Vagina (tissue), 2 donors: ENCODE results near the gene SMARCA4. TPM values are rescaled to one million over a fixed set of nuclear protein-coding genes. Genes with fewer than 3 reads are reported as not detected.

Experiments used
- DNase-seq, 2 donors: peaks; one replicate each; pipeline ENCODE4 v3.0.0-alpha.2; 2017; ENCODE audit errors: extremely low spot score in 2 of 2
- H3K27ac ChIP-seq: fragments of 200-600 bp; sonication (generic); one replicate; pipeline ENCODE4 v1.5.1; 2019
- H3K27me3 ChIP-seq: fragments of 200-600 bp; sonication (generic); one replicate; pipeline ENCODE4 v1.5.1; 2019
- H3K36me3 ChIP-seq, 2 donors: fragments of 200-600 bp; sonication (generic); one replicate each; pipeline ENCODE4 v1.5.1; 2017 to 2019
- H3K4me1 ChIP-seq: fragments of 200-600 bp; sonication (generic); one replicate; pipeline ENCODE4 v1.5.1; 2019
- H3K4me3 ChIP-seq, 2 donors: fragments of 200-600 bp; sonication (generic); 1 replicate in 1 of 2; 2 replicates in 1 of 2; pipeline ENCODE4 v1.5.1; 2016 to 2019
- H3K9me3 ChIP-seq: fragments of 200-600 bp; sonication (generic); one replicate; pipeline ENCODE4 v1.5.1; 2019
- POLR2A ChIP-seq, 2 donors: fragments of 450-650 bp; IDR thresholded peaks; one replicate each; pipeline ENCODE4 v1.6.1; 2017; ENCODE audit warnings: antibody characterized with exemption in 2 of 2, mild to moderate bottlenecking in 2 of 2, moderate library complexity in 2 of 2
- POLR2AphosphoS5 ChIP-seq, 2 donors: sonication (generic); formaldehyde crosslinking; IDR thresholded peaks; one replicate each; pipeline ENCODE4 v1.9.0; 2017; ENCODE audit warnings: antibody characterized with exemption in 2 of 2, mild to moderate bottlenecking in 2 of 2, low read depth in 1 of 2; ENCODE audit not compliant: insufficient read depth in 1 of 2
- intact Hi-C: fragments of 100-400 bp; cut with DNase I; formaldehyde crosslinking; loops from one replicate; pipeline ENCODE4 v1.15.1; 2023
- total RNA-seq: library from RNA; depleted of rRNA; stranded (reverse); fragments of >200 nt; gene quantifications from one replicate; pipeline ENCODE4 v1.2.3, GENCODE V29; 2016
- TF ChIP-seq, protein P1 (sequence below), 3 experiments: fragments of 450-650 bp in 2 of 3; fragments of 200-600 bp in 1 of 3; sonication (generic) in 1 of 3; IDR thresholded peaks; one replicate each; pipeline ENCODE4 v1.5.1; 2017 to 2019; ENCODE audit warnings: antibody characterized with exemption in 3 of 3, mild to moderate bottlenecking in 2 of 3, moderate library complexity in 2 of 3

The SMARCA4 gene
- total RNA-seq, 1 donor from 2014 or later: 90.4 TPM

DNA sequence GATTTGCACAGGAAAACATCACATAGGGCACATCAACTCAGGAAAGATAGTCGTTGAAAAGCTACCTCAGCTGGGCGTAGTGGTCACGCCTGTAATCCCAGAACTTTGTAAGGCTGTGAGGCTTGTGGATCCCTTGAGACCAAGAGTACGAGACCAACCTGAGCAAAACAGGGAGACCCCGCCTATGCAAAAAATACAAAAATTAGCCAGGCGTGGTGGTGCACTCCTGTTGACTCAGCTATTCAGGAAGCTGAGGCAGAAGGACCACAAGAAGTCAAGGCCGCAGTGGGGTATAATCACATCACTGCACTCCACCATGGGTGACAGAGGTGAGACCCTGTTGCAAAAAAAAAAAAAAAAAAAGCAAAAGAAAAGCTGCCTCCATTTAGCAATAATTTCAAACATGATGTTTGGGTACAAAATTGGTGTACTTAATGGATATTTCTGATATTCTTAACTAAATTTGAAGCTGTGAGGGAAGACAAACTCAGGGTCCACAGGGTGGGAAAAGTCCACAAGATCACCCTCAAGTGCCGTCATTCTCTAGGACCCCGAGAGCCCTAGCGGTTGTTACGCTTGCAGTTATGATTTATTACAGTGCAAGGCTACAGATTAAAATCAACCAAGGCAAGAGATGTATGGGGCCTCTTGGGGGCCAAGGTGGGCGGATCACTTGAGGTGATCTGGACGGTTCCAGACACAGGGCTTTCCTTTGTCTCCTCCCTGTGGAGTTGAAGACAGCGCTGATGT is 86.0 kb downstream of the SMARCA4 start:
- H3K4me1 ChIP-seq: no peaks in the 10 kb centered on the region
- no peaks in the 10 kb centered on the region for H3K9me3 ChIP-seq
- peaks cover 0 to 6% of the 10 kb centered on the region in 2 donors for H3K36me3 ChIP-seq
- TF ChIP-seq POLR2AphosphoS5 (IDR thresholded peaks at IDR 0.05; ENCODE audit: insufficient read depth in 1 of 2, low read depth in 1 of 2) (no peak), POLR2A (IDR thresholded peaks at IDR 0.05) (no peak)
- TF ChIP-seq, protein P1, sequence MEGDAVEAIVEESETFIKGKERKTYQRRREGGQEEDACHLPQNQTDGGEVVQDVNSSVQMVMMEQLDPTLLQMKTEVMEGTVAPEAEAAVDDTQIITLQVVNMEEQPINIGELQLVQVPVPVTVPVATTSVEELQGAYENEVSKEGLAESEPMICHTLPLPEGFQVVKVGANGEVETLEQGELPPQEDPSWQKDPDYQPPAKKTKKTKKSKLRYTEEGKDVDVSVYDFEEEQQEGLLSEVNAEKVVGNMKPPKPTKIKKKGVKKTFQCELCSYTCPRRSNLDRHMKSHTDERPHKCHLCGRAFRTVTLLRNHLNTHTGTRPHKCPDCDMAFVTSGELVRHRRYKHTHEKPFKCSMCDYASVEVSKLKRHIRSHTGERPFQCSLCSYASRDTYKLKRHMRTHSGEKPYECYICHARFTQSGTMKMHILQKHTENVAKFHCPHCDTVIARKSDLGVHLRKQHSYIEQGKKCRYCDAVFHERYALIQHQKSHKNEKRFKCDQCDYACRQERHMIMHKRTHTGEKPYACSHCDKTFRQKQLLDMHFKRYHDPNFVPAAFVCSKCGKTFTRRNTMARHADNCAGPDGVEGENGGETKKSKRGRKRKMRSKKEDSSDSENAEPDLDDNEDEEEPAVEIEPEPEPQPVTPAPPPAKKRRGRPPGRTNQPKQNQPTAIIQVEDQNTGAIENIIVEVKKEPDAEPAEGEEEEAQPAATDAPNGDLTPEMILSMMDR (IDR thresholded peaks at IDR 0.05): no peak
- no peaks in the 10 kb centered on the region for H3K27me3 ChIP-seq
- H3K4me3 ChIP-seq: no peak overlapping the region
- H3K27ac ChIP-seq: no peak overlapping the region
- DNase-seq: no peak
- intact Hi-C loops: no loop called here

DNA sequence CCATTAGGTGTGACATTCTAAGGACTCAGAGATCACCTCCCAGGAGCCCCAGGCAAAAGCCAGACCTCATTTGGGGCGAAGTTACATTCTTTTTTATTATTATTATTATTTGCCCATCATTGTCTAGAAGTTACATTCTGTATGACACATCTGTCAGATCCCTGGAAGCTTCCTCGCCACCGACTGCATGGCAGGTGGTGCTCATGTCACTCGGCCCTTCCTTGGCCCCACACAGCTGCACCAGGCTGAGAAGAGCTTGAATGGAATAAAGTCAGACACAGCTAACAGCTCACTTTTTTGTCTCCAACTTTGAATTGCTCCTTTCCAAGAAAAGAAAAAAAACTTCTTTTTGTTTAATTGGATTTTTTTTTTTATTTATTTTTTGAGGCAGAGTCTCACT is 87.0 kb downstream of the SMARCA4 start:
- Histone ChIP-seq H3K4me3 (no peak overlapping the region), H3K36me3 (peaks cover 0 to 4% of the 10 kb centered on the region in 2 donors), H3K27me3 (no peaks in the 10 kb centered on the region), H3K4me1 (no peaks in the 10 kb centered on the region), H3K27ac (no peak overlapping the region), H3K9me3 (no peaks in the 10 kb centered on the region)
- no peak for DNase-seq
- intact Hi-C loops: no loop called here
- TF ChIP-seq POLR2AphosphoS5 (IDR thresholded peaks at IDR 0.05; ENCODE audit: insufficient read depth in 1 of 2, low read depth in 1 of 2): no peak
- TF ChIP-seq, protein P1 (IDR thresholded peaks at IDR 0.05): no peak
- no peak for TF ChIP-seq POLR2A (IDR thresholded peaks at IDR 0.05)

- Histone ChIP-seq H3K4me1 (no peaks in the 10 kb centered on the region), H3K27ac (no peak overlapping the region), H3K9me3 (no peaks in the 10 kb centered on the region), H3K27me3 (no peaks in the 10 kb centered on the region), H3K4me3 (no peak overlapping the region), H3K36me3 (peaks cover 0 to 4% of the 10 kb centered on the region in 2 donors)
- DNase-seq: no peak
- intact Hi-C loops: no loop called here
- TF ChIP-seq POLR2A (IDR thresholded peaks at IDR 0.05) (no peak), POLR2AphosphoS5 (IDR thresholded peaks at IDR 0.05; ENCODE audit: insufficient read depth in 1 of 2, low read depth in 1 of 2) (no peak)
- TF ChIP-seq, protein P1 (IDR thresholded peaks at IDR 0.05): no peak
Measured at GRCh38 chr19:11050323-11051114, 89.7 kb downstream of the SMARCA4 start.

DNA sequence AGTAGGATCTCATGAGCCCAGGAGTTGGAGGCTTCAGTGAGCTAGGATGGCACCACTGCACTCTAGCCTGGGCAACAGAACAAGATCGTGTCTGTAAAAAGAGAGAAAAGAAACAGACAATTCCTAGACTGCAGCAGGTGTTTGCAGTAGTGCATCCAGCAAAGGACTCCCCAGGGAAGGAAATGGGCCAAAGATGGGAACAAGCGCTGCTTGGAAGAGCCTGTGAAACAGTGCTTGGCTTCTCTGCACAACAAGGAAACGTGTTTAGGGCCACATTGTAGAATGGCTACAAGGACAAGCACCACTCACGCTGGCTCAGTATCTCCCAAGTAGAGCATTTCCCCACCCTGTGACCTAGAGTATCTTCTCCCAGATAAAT is 93.0 kb downstream of the SMARCA4 start:
- Histone ChIP-seq H3K4me3 (no peak overlapping the region), H3K36me3 (peaks cover 0 to 10% of the 10 kb centered on the region in 2 donors), H3K4me1 (no peaks in the 10 kb centered on the region), H3K27me3 (no peaks in the 10 kb centered on the region), H3K9me3 (no peaks in the 10 kb centered on the region), H3K27ac (no peak overlapping the region)
- TF ChIP-seq POLR2A (IDR thresholded peaks at IDR 0.05): no peak
- TF ChIP-seq, protein P1 (IDR thresholded peaks at IDR 0.05): no peak
- intact Hi-C loops: no loop called here
- no peak for DNase-seq

DNA sequence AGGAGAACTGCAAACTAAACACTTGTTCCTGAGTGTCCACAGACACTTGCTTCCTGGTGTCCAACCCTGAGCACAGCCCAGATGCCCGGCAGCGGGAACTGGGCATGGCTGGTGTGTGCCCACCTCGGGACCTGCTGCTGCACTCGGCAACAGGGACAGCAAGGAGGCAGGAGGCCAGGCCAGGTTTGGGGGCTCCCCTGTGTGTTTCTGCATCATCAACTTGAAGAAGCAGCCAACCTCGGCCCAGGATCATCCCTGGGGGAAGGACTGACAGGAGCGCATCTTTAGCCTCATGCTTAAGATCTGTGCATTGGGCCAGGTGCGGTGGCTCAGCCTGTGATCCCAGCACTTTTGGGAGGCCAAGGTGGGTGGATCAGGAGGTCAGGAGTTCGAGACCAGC is 93.4 kb downstream of the SMARCA4 start:
- Histone ChIP-seq H3K4me3 (no peak overlapping the region), H3K9me3 (no peaks in the 10 kb centered on the region), H3K36me3 (peaks cover 0 to 11% of the 10 kb centered on the region in 2 donors), H3K27ac (no peak overlapping the region), H3K4me1 (no peaks in the 10 kb centered on the region), H3K27me3 (no peaks in the 10 kb centered on the region)
- TF ChIP-seq POLR2AphosphoS5 (IDR thresholded peaks at IDR 0.05; ENCODE audit: insufficient read depth in 1 of 2, low read depth in 1 of 2): no peak
- intact Hi-C loops: no loop called here
- DNase-seq: no peak
